NCI-H345 treated with DMSO at 0.1 percent for 48 hours (cell line): ENCODE results near the gene MATK.

Experiments
- DNase-seq: peaks from one replicate; lab custom pipeline; 2025; ENCODE audit not compliant: unreplicated experiment; lab: John Stamatoyannopoulos, UW

The MATK gene

DNA sequence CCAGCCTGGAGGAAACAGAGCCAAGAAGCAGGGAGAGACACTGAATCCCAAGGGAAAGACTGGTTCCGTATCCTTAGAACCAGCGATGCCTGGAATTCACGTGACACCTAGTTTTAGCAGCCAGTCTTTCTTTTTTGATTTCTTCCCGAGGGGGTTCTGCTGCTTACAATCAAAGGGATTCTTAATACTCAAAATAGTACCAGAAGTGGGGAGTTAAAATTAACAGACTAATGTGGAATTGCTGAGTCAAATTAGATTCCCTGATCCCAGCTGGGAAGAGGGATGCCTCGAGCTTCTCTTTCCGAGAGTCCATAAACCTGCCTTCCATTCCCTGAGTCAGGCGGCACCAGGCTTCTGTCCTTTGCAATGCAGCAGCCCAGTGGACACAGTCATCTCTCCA lies 4.8 kb upstream of the MATK start:
- no peak for DNase-seq

DNA sequence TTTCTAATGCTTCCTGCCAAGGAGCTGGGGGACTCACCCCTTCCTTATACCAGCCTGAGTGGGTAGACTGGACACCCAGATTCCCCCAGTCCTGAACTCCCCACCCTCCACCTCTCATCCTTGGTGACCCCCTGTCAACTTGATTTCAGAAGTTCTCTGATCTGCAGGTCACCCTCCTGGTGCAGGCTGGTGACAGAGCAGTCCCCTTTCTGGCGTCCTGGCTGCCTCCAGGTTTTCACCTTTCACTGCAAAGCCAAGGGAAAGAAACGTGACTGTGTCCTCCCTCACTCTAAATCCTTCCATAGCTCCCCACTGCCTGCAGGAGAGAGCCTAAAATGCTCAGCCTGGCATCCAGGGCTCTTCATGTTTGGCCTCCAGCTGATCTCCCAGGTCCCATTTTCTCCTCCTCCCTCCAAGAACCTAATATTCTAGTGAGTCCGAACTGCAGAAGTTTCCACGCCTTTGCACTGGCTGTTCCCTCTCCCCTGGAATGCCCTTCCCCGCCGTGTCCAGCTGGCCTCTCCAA lies 4.1 kb upstream of the MATK start:
- no peak for DNase-seq

DNA sequence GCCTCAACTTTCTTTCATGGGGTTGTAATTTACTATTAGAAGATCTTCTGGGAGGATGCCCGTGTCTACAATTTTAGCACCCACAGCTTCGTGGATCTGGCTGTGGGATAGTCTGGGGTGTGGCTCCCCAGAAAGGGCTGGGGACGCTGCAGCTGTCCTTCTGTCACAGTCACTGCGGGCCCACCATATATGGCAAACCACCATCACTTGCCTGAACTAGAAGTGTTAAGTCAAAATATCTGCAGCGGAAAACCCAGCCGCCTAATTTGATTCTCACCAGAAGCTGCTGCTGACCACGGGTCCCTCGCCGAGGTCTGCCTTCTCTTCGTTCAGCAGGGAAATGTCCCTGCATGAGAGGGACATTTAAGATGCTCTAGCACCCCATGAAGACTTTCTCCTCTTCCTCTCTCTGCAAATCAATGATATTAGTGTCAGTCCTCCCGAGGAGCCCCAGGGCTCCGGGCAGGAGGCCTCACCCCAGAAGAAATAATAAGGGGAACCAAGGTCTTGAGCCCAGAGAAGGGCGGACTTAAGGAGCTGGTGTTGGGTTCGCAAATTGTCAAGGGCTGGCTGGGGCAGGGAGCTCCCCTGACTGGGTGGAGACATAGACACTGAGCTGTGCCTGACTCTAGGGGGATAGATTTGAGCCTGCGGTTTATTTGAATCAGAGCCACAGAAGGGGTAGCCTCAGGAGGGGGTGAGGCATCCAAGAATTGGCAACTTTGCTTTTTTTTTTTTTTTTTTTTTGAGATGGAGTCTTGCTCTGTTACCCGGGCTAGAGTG lies 3.0 kb upstream of the MATK start:
- DNase-seq = no peak

DNA sequence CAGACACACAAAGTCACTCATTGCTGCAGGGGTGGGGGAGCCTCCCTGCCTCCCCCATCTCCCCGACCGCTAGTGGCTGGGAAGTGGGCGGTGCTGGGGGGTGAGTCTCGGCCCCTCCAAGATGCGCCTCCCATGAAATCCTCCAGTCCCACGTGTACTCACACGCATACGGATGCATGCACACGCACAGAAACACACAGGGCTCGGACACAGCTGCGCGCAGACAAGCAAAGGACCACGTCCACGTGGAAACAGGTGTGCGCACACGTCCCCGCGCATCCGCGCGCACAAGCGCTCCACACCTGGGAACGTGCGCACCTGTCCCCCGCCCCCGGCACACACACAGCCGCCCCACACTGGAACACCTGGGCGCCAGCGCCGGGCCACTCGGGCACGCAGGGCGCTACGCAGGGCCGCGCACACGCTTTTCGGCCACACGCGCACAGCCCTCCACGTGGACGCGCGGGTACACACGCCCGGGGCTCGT lies 687 bp downstream of the MATK start:
- DNase-seq = no peak

DNA sequence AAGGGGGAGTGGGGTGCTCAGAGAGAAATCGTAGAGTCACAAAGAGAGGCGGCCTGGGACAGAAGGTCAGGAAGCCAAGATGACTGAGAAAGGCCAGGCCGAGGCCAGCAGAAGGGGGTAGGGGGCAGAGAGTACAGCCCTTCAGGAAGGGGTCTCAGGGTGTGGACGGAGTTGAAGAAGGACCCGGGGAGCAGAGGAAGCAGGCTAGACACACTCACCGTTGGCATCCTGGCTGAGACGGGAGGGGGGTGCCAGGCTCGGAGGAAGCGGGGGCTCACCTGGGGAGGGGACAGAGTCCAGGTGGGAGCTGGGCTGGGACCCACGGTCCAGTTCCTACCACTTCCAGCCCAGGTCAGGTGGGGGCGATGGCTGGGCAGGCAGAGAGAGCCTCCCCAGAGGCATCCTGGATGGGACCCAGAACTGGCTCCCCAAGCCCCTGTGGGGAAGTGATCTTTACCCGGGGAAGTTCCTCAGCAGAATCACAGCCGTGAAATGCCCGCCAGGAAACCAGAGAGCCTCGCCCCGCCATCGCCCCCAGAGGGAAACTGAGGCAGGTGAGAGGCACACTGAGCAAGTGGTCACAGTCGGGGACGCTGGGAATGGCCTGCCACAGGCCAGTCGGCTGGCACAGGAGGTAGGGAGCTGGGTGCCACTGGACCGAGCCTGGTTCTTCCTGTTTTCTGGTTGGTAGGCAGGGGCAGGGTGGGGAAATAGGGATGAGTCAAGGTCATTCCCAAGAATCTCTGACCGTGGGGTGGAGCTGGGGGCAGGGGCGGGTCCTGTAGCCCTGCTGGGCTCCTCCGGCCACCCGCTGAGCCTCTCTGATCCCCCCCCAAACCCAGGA lies 1.4 kb downstream of the MATK start:
- no peak for DNase-seq

DNA sequence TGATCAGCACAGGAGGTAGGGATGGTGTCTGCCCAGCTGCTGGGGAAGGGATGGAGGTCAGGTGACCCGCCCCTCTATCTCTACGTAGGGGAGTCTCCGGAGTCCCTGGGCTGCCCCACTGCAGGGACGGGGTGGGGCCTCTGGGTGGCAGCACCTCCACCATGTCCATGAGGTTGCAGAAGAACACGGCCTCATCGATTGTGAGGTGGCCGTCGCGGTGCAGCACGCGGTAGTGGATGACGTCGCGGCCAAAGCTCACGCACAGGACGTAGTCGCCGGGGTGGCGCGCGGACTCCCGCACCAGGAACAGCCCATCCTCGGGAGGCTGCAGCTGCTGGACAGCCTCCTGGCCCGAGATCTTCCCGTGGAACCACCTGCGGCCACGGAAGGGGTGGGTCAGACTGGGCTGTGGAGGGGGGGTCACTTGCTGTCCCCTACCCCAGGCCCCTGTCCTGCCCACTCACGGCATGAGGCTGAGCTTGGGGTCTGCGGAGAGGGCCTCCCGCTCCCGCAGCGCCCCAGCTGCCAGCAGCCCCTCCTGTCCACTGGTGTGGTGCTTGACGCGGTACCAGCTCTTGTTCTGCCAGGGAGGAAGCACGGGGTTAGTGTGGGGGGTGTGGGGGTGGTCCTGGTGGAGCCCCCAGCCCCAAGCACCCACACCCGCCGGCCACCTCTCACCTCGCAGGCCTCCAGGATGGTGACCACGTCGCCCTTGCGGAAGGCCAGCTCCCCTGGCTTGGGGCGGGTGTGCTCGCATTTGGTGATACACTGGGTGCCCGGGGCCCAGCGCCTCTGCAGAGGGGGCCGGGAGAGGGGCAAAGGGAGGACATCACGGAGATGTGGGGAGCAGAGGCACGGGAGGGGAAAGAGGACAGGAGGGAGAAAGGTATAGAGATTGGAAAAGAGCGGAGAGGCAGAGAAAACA lies 2.3 kb downstream of the MATK start:
- no peak for DNase-seq

DNA sequence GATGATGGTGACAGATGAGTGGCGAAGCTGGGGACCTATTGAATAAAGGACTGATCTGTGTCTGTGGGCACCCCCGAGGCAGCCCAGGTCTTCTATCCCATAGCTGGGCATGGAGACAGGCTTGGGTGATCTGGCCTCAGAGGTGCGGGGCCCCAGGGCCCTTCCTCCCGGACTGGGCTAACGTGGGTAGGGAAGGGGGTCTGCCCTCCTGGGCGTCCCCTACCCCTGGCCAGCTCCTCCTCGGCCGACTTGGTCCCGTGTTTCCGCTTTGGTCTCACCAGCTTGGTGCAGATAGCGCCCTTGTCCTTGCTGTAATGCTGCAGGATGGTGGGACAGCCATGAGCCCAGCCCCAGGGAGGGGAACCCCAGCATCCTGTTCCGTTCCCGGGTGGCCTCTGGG lies 3.3 kb downstream of the MATK start:
- DNase-seq = no peak

DNA sequence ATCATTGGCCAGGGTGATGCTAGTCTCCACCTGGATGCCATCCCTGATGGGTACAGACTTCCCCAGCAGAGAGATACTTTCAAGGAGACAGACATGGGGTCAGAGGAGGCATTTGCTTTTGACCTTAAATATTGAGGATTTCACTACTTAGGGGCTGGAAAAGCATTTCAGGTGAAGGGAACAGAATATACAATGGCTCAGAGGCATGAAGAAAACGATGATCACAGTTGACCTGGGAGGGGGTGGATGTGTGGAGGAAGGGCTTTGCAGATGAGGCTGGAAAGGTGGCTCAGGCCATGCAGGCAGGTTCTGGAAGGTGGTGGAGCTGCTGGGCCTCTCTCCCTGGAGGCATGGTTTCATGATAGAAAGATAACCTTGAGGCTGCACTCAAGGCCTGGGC lies 3.9 kb downstream of the MATK start:
- DNase-seq = no peak

DNA sequence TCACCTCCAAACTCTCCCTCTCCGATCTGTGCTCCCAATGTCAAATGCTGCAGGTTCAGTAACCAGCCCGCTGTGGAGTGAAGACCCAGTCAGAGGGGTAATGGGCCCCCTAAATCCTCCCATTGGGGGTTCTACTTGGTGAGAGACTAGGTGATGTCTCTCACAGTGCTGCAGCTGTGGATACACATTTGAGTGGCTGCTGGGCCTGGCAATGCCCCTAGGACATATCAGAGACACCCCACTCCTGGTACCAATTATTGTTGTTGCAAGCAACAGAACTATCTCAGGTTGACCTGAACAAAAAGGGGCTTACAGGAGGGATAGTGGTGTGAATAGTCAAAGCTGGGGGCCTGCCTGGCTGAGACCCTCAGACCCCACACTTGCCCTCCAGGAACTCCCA lies 4.6 kb downstream of the MATK start:
- no peak for DNase-seq

DNA sequence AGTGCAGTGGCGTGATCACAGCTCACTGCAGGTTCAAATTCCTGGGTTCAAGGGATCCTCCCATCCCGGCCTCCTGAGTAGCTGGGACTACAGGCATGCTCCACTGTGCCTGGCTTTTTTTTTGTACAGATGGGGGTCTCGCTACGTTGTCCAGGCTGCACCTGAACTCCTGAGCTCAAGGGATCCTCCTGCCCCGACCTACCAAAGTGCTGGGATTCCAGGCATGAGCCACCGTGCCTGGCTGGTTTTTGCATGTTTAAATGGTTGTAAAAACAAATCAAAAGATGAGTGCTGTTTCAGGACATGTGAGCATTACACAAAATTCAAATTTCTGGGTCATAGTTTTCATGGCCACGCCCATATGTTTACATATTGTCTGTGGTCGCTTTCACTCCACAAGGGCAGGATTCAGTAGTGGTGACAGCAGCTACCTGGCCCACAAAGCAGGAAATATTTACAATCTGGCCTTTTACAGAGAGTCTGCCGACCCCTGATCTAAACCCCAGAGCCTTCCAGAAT lies 5.3 kb downstream of the MATK start:
- DNase-seq = no peak

DNA sequence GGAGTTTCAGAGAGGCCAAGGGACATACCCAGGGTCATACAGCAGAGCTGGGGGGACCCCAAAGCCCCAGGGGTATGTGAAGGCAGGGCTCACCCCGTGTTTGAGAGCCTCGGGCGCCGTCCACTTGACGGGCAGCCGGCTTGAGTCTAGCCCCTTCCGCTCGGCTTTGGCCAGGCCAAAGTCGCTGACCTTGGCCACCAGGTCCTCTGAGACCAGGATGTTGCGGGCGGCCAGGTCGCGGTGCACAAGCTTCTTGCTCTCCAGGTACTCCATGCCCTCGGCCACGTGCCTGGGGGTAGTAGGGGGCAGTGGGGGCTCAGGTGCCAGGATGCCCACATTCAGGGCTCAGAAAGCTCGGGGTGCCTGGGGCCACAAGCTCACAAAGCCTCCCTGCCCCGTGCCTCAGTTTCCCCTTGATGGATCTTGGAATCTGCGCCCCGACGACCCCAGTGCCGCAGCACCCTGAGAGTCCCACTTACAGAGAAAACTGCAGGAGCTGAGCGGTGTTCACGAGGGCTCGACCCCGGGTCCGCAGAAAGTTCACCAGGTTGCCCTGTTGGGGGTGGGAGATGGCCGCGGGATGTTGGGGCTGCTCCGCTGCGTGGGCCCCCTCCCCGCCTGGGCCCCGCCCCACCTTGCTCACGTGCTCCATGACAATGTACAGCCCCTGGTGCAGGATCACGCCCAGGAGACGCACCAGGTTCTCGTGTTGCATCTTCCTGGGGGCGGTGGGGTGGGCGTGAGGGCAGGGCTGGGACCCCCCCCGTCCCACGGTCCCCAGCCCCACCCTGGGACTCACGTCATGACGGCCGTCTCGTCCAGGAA lies 7.1 kb downstream of the MATK start:
- no peak for DNase-seq

DNA sequence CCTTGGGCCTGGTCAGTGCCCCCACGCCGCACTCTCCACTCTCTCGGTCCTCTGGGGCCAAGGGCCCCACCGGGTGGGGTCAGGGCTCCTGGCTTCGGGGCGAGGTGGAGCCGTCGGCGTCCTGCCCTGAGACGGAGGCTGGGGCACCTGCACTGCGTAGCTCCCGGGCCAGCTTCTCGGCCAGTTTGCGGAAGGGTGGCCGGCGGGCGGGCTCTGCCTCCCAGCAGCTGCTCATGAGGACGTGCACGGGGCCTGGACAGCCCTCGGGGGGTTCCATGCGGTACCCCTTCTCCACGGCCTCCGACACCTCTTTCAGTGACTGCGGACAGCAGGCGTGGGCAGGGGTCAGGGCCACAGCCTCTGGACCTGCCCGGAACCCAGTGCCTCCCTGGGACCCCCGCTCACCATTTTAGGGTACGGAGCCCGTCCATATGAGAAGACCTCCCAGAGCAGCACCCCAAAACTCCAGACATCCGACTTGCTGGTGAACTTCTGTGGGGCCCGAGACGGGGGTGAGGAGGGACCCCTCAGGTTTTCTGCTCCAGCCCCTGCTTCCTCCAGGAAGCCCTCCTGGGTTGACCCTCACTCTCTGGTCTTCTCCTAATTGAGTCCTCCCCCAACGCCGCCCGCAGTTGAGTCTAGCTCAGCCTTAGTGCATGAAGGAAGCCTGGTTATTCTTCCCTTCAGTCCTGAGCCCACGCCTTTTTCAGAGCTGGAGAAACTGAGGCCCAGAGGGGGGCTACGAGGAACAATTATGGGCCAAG lies 7.9 kb downstream of the MATK start:
- no peak for DNase-seq

DNA sequence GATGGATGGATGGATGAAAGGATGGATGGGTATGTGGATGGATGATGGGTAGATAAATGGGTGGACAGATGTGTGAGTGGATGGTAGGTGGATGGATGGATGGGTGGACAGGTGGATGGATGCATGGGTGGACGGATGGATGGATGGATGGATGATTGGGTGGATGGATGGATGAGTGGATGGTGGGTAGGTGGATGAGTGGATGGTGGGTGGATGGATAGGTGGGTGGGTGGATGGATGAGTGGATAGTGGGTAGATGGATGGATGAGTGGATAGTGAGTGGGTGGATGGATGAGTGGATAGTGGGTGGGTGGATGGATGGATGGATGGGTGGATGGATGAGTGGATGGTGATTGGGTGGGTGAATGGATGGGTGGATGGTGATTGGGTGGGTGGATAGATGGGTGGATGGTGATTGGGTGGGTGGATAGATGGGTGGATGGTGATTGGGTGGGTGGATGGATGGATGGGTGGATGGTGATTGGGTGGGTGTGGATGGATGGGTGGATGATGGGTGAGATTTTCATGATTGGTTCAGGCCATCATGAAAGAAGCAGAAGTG lies 9.6 kb downstream of the MATK start:
- no peak for DNase-seq

DNA sequence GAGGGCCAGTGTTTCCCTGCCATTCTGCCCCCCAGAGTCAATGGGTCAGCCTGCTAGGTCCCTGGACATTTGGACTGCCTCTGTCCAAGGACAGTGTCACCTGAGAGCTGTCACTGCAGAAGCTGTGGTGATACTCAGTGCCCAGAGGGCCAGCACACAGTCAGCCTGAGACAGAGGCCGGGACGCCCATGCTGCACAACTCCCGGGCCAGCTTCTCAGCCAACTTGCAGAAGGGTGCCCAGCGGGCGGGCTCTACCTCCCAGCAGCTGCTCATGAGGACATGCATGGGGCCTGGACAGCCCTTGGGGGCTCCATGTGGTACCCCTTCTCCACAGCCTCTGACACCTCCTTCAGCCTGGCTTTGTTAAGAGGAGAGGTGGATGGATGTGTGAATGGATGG lies 10.3 kb downstream of the MATK start:
- DNase-seq = no peak

DNA sequence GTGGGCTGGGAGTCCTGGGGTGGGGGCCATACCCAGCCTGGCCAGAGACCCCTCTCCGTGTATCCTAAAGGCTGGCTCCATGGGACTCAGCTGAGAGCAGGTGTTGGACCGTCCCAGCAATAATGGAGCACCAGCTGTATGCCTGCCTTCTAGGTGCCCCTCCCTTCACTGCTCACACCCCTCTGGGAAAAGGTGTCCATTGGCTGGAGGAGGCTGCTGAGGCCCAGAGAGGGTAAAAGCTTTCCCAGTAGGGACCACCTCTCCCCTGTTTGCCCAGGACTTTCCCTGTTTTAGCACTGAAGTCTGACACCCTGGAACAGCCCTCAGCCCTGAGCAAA lies 10.8 kb downstream of the MATK start:
- DNase-seq = no peak

DNA sequence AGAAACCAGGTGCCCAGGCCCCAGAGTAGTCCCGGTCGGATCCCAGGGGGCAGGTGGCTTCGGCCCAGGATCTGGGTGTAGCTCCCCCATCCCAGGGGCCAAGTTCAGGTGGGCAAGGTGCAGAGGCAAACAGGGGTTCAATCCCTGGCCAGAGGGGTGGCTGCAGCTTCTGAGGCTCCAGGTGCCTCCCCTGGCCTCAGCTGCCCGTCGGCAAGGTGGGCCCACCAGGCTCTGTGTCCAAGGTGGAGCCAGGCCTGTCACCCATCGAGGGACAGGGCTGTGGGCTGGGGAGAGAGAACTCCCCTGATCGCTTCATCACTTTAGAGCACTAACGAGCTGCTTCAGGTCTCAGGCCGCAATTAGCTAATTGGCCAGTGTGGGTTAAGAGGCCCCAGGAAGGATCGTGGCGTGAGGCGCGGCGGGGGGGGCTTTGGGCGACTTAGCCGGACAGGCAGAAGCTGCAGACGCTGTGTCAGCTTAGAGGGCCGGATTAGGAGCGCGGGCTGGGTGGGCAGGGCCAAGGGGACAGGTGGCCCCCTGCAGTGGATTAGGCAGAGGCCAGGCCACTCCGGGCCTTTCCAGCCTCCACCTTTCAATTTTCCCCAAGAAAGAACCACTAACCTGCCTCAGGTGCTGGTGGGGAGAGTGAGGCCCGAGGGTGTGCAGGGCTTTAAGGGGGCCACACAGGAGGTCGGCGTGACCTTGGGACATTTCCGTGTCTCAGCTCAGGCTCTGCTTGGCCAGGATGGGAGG lies 11.4 kb downstream of the MATK start:
- no peak for DNase-seq

DNA sequence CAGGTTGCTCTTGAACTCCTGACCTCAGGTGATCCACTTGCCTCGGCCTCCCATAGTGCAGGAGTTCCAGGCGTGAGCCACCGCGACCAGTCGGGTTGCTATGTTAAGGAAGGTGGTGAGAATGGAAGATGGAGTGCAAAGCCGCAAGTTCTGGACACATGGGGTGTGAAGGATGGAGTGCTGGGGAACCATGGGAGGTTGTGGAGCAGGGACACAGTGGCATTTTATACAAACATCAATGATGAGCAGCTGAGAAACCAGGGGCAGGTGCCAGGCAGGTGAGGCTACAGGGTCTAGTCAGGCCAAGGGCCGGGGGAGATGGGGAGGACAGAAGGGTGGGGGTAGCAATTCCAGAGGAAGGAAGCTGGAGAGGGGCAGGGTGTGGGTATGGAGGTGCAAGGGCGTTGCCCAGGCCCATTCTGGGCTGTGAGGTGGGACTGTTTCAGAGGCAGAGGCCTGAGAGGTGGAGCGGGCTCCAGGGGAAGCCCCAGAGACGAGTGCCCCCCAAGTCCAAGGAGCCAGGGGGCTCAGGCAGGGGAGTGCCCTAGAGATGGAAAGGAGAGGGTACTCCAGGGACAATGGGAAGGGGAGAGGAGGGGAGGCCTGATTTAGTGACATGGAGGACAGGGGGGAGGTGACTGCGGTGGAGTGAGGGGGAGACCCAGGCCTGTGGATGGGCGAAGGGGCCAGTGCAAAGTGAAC lies 12.2 kb downstream of the MATK start:
- DNase-seq = no peak
